HAP-1 (cell line): ENCODE measurements around the gene RAPSN.

Experiments
- DNase-seq, 2 experiments: peaks; one replicate each; pipeline ENCODE4 v3.0.0-alpha.2; 2016 to 2020; ENCODE audit warnings: low spot score in 2 of 2
- H3K27me3 ChIP-seq: fragments of 250-450 bp; sonication (Bioruptor Pico); 2 replicates; pipeline ENCODE4 v1.5.1; 2020; ENCODE audit warnings: low read depth, mild to moderate bottlenecking, moderate library complexity
- H3K36me3 ChIP-seq: fragments of 250-450 bp; sonication (Bioruptor Pico); replicated peaks from 2 replicates; pipeline ENCODE4 v1.5.1; 2020; ENCODE audit warnings: mild to moderate bottlenecking
- H3K4me1 ChIP-seq: fragments of 250-450 bp; sonication (Bioruptor Pico); 2 replicates; pipeline ENCODE4 v1.5.1; 2020; ENCODE audit warnings: mild to moderate bottlenecking
- H3K4me3 ChIP-seq: fragments of 250-450 bp; sonication (Bioruptor Pico); 2 replicates; pipeline ENCODE4 v1.5.1; 2020; ENCODE audit warnings: mild to moderate bottlenecking, moderate library complexity
- H3K9me3 ChIP-seq: fragments of 250-450 bp; sonication (Bioruptor Pico); 2 replicates; pipeline ENCODE4 v1.5.1; 2020; ENCODE audit warnings: mild to moderate bottlenecking, moderate library complexity
- in situ Hi-C: fragments of 300-500 bp; cut with MboI; formaldehyde crosslinking; loops from 3 replicates; pipeline ENCODE4 v1.14.3; 2020; ENCODE audit warnings: low sequenced_read_pairs, inconsistent platforms, mixed read lengths

The RAPSN gene

DNA sequence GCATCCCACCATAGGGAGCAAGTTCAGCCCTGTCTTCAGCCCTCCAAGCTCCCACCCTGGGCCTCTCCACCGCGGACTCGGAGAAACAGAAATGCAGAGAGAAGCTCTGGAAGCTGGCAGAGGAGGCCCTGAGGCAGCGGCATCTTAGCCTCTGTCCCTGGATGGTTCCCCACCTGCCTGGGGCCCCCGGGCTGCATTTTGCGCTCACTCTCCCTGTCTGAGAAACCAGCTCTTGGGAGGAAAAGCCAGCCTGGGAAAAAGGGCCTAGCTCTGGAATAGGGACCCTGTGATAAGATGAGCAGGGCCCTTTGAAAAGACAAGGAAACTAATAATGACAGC lies 58.5 kb downstream of the RAPSN start:
- no peaks in the 10 kb centered on the region for H3K27me3 ChIP-seq
- no peaks in the 10 kb centered on the region for H3K9me3 ChIP-seq
- in situ Hi-C loops = no loop called here
- H3K4me3 ChIP-seq = no peak overlapping the region
- H3K4me1 ChIP-seq = no peaks in the 10 kb centered on the region
- no peaks in the 10 kb centered on the region for H3K36me3 ChIP-seq
- DNase-seq = no peak

- Histone ChIP-seq H3K4me3 (no peak overlapping the region), H3K9me3 (no peaks in the 10 kb centered on the region), H3K27me3 (no peaks in the 10 kb centered on the region), H3K36me3 (no peaks in the 10 kb centered on the region), H3K4me1 (no peaks in the 10 kb centered on the region)
- DNase-seq = no peak
- in situ Hi-C loops = no loop called here
Observed at GRCh38 chr11:47389577-47390421, 59.1 kb downstream of the RAPSN start.

DNA sequence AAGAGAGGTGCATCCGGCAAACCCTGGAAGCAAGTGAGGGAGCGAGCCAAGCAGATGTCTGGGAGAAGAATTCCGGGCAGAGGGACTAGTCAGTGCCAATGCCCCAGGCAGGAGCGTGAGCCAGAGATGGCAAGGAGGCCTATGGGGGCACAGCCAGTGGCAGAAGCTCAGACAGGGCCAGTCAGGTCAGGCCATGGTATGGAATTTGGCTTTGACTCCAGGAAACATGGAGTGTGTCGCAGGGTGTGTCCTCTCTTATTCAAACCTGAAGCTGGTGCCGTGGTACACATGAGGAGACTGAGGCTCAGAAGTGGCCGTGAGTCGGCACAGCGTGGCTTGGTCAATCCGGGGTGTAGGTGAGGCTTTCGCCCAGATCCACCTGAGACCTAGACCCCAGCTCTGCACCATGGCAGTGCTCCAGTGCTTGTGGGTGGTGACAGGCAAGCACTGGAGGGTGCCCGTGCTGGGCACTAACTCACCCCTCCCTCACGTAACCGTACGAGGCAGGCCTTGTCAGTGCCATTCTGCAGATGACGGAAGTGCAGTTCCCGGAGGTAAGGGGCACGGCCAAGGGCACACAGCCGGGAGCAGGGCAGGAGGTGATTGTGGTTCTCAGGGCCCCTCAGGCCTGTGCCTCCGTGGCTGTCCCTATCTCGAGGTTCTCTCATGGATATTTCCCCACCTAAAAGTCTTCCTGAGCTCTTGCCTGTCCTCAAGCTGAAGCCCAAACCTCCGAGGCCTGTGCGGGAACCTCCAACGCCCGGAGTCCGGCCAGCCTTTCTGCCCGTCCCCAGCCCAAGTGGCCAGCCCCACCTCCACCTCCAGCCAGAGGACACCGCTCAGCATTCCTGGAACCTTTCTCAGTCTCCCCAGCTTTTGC lies 60.0 kb downstream of the RAPSN start:
- Histone ChIP-seq H3K36me3 (no peaks in the 10 kb centered on the region), H3K27me3 (no peaks in the 10 kb centered on the region), H3K9me3 (peaks cover 2% of the 10 kb centered on the region; the same call in 1 of the 2 replicates), H3K4me1 (no peaks in the 10 kb centered on the region), H3K4me3 (no peak overlapping the region)
- in situ Hi-C loops = no loop called here
- no peak for DNase-seq

GRCh38 chr11:47387944-47388696 lies 60.8 kb downstream of the RAPSN start:
- in situ Hi-C loops = no loop called here
- no peak for DNase-seq

More at GRCh38 chr11:47387944-47388696, 60.8 kb downstream of the RAPSN start:
- H3K36me3 ChIP-seq = no peaks in the 10 kb centered on the region
- H3K9me3 ChIP-seq = peaks cover 2% of the 10 kb centered on the region; the same call in 1 of the 2 replicates
- no peak overlapping the region for H3K4me3 ChIP-seq
- no peaks in the 10 kb centered on the region for H3K27me3 ChIP-seq
- H3K4me1 ChIP-seq = no peaks in the 10 kb centered on the region
